ENCODE results near the gene DAPK1. TPM values are rescaled to one million over a fixed set of nuclear protein-coding genes. Genes with fewer than 3 reads are reported as not detected.
A peak's percentile ranks its signal among the peaks of the same experiment; 100 is the strongest.

The DAPK1 gene
- total RNA-seq, 1 donor from 2014 or later, result 179 TPM

- no peak for DNase-seq (ENCODE audit: low spot score)
These were observed 186.3 kb downstream of the DAPK1 start for GRCh38 chr9:87683751-87684626.

GRCh38 chr9:87684627-87685219, 187.1 kb downstream of the DAPK1 start:
- peak; percentile 55 for DNase-seq (ENCODE audit: low spot score)

- no peak for DNase-seq (ENCODE audit: low spot score)
These were observed 187.8 kb downstream of the DAPK1 start for GRCh38 chr9:87685441-87685840.

GRCh38 chr9:87685871-87686519, 188.3 kb downstream of the DAPK1 start:
- peak; percentile 62 for DNase-seq (ENCODE audit: low spot score)

- DNase-seq (ENCODE audit: low spot score), result no peak
These were observed 188.9 kb downstream of the DAPK1 start for GRCh38 chr9:87686520-87687090.

GRCh38 chr9:87687207-87687606, 189.5 kb downstream of the DAPK1 start:
- DNase-seq (ENCODE audit: low spot score), result no peak

GRCh38 chr9:87694236-87694755, 196.6 kb downstream of the DAPK1 start:
- no peak for DNase-seq (ENCODE audit: low spot score)

GRCh38 chr9:87695523-87695922, 197.9 kb downstream of the DAPK1 start:
- DNase-seq (ENCODE audit: low spot score), result no peak

- DNase-seq (ENCODE audit: low spot score), result no peak
These were observed 199.0 kb downstream of the DAPK1 start for GRCh38 chr9:87696641-87697040.

GRCh38 chr9:87698069-87698809, 200.6 kb downstream of the DAPK1 start:
- DNase-seq (ENCODE audit: low spot score), result no peak

GRCh38 chr9:87699835-87700234, 202.2 kb downstream of the DAPK1 start:
- no peak for DNase-seq (ENCODE audit: low spot score)

- no peak for DNase-seq (ENCODE audit: low spot score)
These were observed 203.8 kb downstream of the DAPK1 start for GRCh38 chr9:87701491-87701890.

GRCh38 chr9:87701931-87702421, 204.3 kb downstream of the DAPK1 start:
- no peak for DNase-seq (ENCODE audit: low spot score)

- DNase-seq (ENCODE audit: low spot score), result no peak
These were observed 205.3 kb downstream of the DAPK1 start for GRCh38 chr9:87702921-87703320.

GRCh38 chr9:87703636-87704276, 206.1 kb downstream of the DAPK1 start:
- no peak for DNase-seq (ENCODE audit: low spot score)

- no peak for DNase-seq (ENCODE audit: low spot score)
These were observed 206.7 kb downstream of the DAPK1 start for GRCh38 chr9:87704342-87704741.

GRCh38 chr9:87706066-87706739, 208.5 kb downstream of the DAPK1 start:
- no peak for DNase-seq (ENCODE audit: low spot score)

GRCh38 chr9:87707805-87708506, 210.3 kb downstream of the DAPK1 start:
- DNase-seq (ENCODE audit: low spot score), result no peak

GRCh38 chr9:87708546-87708945, 210.9 kb downstream of the DAPK1 start:
- no peak for DNase-seq (ENCODE audit: low spot score)
